Measurements from ENCODE around the gene GPR18.

DNA sequence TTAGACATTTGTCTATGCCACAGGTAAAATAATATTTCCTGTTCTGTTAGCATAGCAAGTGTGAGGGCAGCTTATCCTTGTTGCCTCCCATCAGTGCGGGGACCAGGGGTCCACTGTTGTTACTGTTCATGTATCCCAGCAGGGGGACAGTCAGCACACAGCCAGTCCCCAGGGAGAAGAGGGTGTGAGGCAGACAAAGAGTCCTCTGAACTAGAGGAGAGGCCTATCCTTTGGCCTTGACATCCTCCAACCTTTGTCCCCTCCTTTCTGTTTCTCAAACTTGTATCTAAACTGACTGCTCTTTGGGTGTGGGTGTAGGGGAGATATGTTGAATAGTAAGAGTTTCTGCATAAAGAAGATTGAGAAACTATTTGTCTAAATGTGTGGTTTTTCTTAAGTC lies 2.9 kb upstream of the GPR18 start:
- TF ChIP-seq, protein P1, sequence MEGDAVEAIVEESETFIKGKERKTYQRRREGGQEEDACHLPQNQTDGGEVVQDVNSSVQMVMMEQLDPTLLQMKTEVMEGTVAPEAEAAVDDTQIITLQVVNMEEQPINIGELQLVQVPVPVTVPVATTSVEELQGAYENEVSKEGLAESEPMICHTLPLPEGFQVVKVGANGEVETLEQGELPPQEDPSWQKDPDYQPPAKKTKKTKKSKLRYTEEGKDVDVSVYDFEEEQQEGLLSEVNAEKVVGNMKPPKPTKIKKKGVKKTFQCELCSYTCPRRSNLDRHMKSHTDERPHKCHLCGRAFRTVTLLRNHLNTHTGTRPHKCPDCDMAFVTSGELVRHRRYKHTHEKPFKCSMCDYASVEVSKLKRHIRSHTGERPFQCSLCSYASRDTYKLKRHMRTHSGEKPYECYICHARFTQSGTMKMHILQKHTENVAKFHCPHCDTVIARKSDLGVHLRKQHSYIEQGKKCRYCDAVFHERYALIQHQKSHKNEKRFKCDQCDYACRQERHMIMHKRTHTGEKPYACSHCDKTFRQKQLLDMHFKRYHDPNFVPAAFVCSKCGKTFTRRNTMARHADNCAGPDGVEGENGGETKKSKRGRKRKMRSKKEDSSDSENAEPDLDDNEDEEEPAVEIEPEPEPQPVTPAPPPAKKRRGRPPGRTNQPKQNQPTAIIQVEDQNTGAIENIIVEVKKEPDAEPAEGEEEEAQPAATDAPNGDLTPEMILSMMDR (conservative IDR thresholded peaks at IDR 0.05 in 1 of 2, IDR thresholded peaks at IDR 0.05 in 1 of 2; ENCODE audit: low read depth in 1 of 2, low read length in 2 of 2): no peak
- no peak for TF ChIP-seq EZH2 (IDR thresholded peaks at IDR 0.05; ENCODE audit: low read length, missing control alignments)

Measured in fibroblast of lung (primary cell).